T-helper 17 cell (primary cell): ENCODE data around the gene SEPTIN3. TPM values are rescaled to one million over a fixed set of nuclear protein-coding genes. Genes with fewer than 3 reads are reported as not detected.
A peak's percentile ranks its signal among the peaks of the same experiment; 100 is the strongest.

ENCODE experiments used
- ATAC-seq: fragments of 150-1000 bp; cut with Tn5 transposase; 2 replicates; pipeline ENCODE4 v1.10.0; 2021; ENCODE audit warnings: mild to moderate bottlenecking, moderate library complexity
- DNase-seq, 3 donors: peaks; one replicate each; pipeline versions ENCODE4 v3.0.0 to v3.0.0-alpha.2; 2020 to 2021
- H3K9me3 ChIP-seq: one replicate; pipeline ENCODE4 v1.7.0; 2013; ENCODE audit warnings: low read length, mild to moderate bottlenecking; ENCODE audit not compliant: control insufficient read depth, poor library complexity, severe bottlenecking
- H3K27ac Mint-ChIP-seq: one replicate; pipeline ENCODE4 v1.8.0; 2022; ENCODE audit warnings: mild to moderate bottlenecking, moderate library complexity, mixed read lengths
- H3K27me3 Mint-ChIP-seq: one replicate; pipeline ENCODE4 v1.8.0; 2022; ENCODE audit warnings: mixed read lengths
- H3K36me3 Mint-ChIP-seq: one replicate; pipeline ENCODE4 v1.8.0; 2022; ENCODE audit warnings: low read depth, mixed read lengths
- H3K4me1 Mint-ChIP-seq: one replicate; pipeline ENCODE4 v1.8.0; 2022; ENCODE audit warnings: mild to moderate bottlenecking, mixed read lengths
- H3K4me3 Mint-ChIP-seq: one replicate; pipeline ENCODE4 v1.8.0; 2022; ENCODE audit warnings: mild to moderate bottlenecking, moderate library complexity, mixed read lengths
- total RNA-seq, 4 donors: library from RNA in 2 of 4; stranded (reverse) in 2 of 4; gene quantifications; one replicate each; pipeline ENCODE4 v1.2.3 and lab custom pipeline; 2022 to 2026

Gene SEPTIN3
- total RNA-seq, 2 donors from 2014 or later: 0.42 TPM; not detected in 1

GRCh38 chr22:41996826-41997225, 27.6 kb downstream of the SEPTIN3 start:
- no peak for ATAC-seq
- Mint-ChIP-seq H3K27me3 (no peaks in the 10 kb centered on the region), H3K36me3 (no peaks in the 10 kb centered on the region), H3K4me1 (peaks cover 9% of the 10 kb centered on the region), H3K4me3 (no peak overlapping the region), H3K27ac (no peak overlapping the region)
- DNase-seq: no peak
- H3K9me3 ChIP-seq: no peaks in the 10 kb centered on the region

- no peaks in the 10 kb centered on the region for H3K9me3 ChIP-seq
- H3K27ac Mint-ChIP-seq: peak within 1 kb of the TSS; percentile 1
- H3K4me3 Mint-ChIP-seq: peak within 1 kb of the TSS; percentile 71
- DNase-seq (peak; percentile 80 to 84 (median 82)), ATAC-seq (peak; percentile 98)
- H3K27me3 Mint-ChIP-seq: no peaks in the 10 kb centered on the region
- peaks cover 9% of the 10 kb centered on the region for H3K4me1 Mint-ChIP-seq
- H3K36me3 Mint-ChIP-seq: peaks cover under 1% of the 10 kb centered on the region
Observed at GRCh38 chr22:41998361-41999261, 29.4 kb downstream of the SEPTIN3 start, which contains the start of gene WBP2NL. TSS of gene WBP2NL (plus strand) at chr22:41998788. CDS start at chr22:41998819, 31 bp downstream.

- ATAC-seq: no peak
Observed at GRCh38 chr22:42000466-42000865, 31.2 kb downstream of the SEPTIN3 start.

GRCh38 chr22:42001121-42001520, 31.9 kb downstream of the SEPTIN3 start:
- no peak for DNase-seq
- H3K4me1 Mint-ChIP-seq: peaks cover 7% of the 10 kb centered on the region
- peaks cover 2% of the 10 kb centered on the region for H3K9me3 ChIP-seq
- no peak overlapping the region for H3K4me3 Mint-ChIP-seq
- ATAC-seq: no peak
- H3K36me3 Mint-ChIP-seq: peaks cover 2% of the 10 kb centered on the region
- no peaks in the 10 kb centered on the region for H3K27me3 Mint-ChIP-seq
- H3K27ac Mint-ChIP-seq: no peak overlapping the region

More at GRCh38 chr22:42000466-42000865, 31.2 kb downstream of the SEPTIN3 start:
- peaks cover 9% of the 10 kb centered on the region for H3K4me1 Mint-ChIP-seq
- H3K9me3 ChIP-seq: no peaks in the 10 kb centered on the region
- H3K36me3 Mint-ChIP-seq: peaks cover 2% of the 10 kb centered on the region
- H3K27me3 Mint-ChIP-seq: no peaks in the 10 kb centered on the region
- no peak overlapping the region for H3K4me3 Mint-ChIP-seq
- DNase-seq: no peak
- no peak overlapping the region for H3K27ac Mint-ChIP-seq

GRCh38 chr22:42001706-42002105, 32.5 kb downstream of the SEPTIN3 start:
- Mint-ChIP-seq H3K36me3 (peaks cover 2% of the 10 kb centered on the region), H3K4me1 (peaks cover 7% of the 10 kb centered on the region), H3K4me3 (no peak overlapping the region), H3K27me3 (no peaks in the 10 kb centered on the region), H3K27ac (no peak overlapping the region)
- ATAC-seq (no peak), DNase-seq (no peak)
- H3K9me3 ChIP-seq: peaks cover 2% of the 10 kb centered on the region

- Mint-ChIP-seq H3K36me3 (peaks cover 2% of the 10 kb centered on the region), H3K4me1 (no peaks in the 10 kb centered on the region), H3K27me3 (no peaks in the 10 kb centered on the region), H3K4me3 (no peak overlapping the region), H3K27ac (no peak overlapping the region)
- peaks cover 8% of the 10 kb centered on the region for H3K9me3 ChIP-seq
- DNase-seq: no peak
- no peak for ATAC-seq
Observed at GRCh38 chr22:42007922-42008321, 38.7 kb downstream of the SEPTIN3 start.

- ATAC-seq: no peak
- peaks cover 7% of the 10 kb centered on the region for H3K9me3 ChIP-seq
- H3K4me3 Mint-ChIP-seq: no peak overlapping the region
- peaks cover 2% of the 10 kb centered on the region for H3K36me3 Mint-ChIP-seq
- H3K27ac Mint-ChIP-seq: no peak overlapping the region
- H3K4me1 Mint-ChIP-seq: peaks cover 3% of the 10 kb centered on the region
- DNase-seq: no peak
- peaks cover 8% of the 10 kb centered on the region for H3K27me3 Mint-ChIP-seq
Observed at GRCh38 chr22:42010778-42011177, 41.5 kb downstream of the SEPTIN3 start.

- ATAC-seq (no peak), DNase-seq (no peak)
- peaks cover 6% of the 10 kb centered on the region for H3K9me3 ChIP-seq
- Mint-ChIP-seq H3K27ac (no peak overlapping the region), H3K27me3 (peaks cover 26% of the 10 kb centered on the region), H3K36me3 (peaks cover 6% of the 10 kb centered on the region), H3K4me3 (no peak overlapping the region), H3K4me1 (peaks cover 7% of the 10 kb centered on the region)
Observed at GRCh38 chr22:42013385-42013784, 44.1 kb downstream of the SEPTIN3 start.

- H3K9me3 ChIP-seq: peaks cover 1% of the 10 kb centered on the region
- DNase-seq (no peak), ATAC-seq (no peak)
- peaks cover 6% of the 10 kb centered on the region for H3K36me3 Mint-ChIP-seq
- H3K27me3 Mint-ChIP-seq: peaks cover 29% of the 10 kb centered on the region
- H3K4me1 Mint-ChIP-seq: peaks cover 9% of the 10 kb centered on the region
- no peak overlapping the region for H3K27ac Mint-ChIP-seq
- H3K4me3 Mint-ChIP-seq: no peak overlapping the region
Observed at GRCh38 chr22:42016111-42016510, 46.9 kb downstream of the SEPTIN3 start.

GRCh38 chr22:42018224-42018623, 49.0 kb downstream of the SEPTIN3 start:
- Mint-ChIP-seq H3K27ac (no peak overlapping the region), H3K27me3 (peaks cover 29% of the 10 kb centered on the region), H3K4me3 (no peak overlapping the region), H3K36me3 (peaks cover 6% of the 10 kb centered on the region), H3K4me1 (peaks cover 17% of the 10 kb centered on the region)
- ATAC-seq (no peak), DNase-seq (no peak)
- no peaks in the 10 kb centered on the region for H3K9me3 ChIP-seq

Other genes with a start within 250 kb of the SEPTIN3 start
- gene CCDC134, start 168.8 kb upstream of the SEPTIN3 start, total RNA-seq: 10 to 100 TPM; 13.7 to 14.2 TPM
- 100 to 1,000 TPM; 102 to 106 TPM for gene SREBF2, start 136.3 kb upstream of the SEPTIN3 start, total RNA-seq
- 1 to 10 TPM in 1 of 2 donors, not detected in 1; 1.6 TPM for gene SHISA8, start 54.4 kb upstream of the SEPTIN3 start, total RNA-seq
- gene TNFRSF13C, start 42.6 kb upstream of the SEPTIN3 start, total RNA-seq: 10 to 100 TPM; 10.2 to 23.9 TPM
- 10 to 100 TPM; 26.9 to 28.3 TPM for gene CENPM, start 22.3 kb upstream of the SEPTIN3 start, total RNA-seq
- gene WBP2NL, start 29.3 kb downstream of the SEPTIN3 start, total RNA-seq: 1 to 10 TPM in 1 of 2 donors, under 1 TPM in 1; 0.91 to 1.7 TPM
- gene NAGA, start 101.4 kb downstream of the SEPTIN3 start, total RNA-seq: 10 to 100 TPM in 1 of 2 donors, 1 to 10 TPM in 1; 9.1 to 10.6 TPM
- 1 to 10 TPM in 1 of 2 donors, under 1 TPM in 1; 0.90 to 2.1 TPM for gene PHETA2, start 104.8 kb downstream of the SEPTIN3 start, total RNA-seq
- 10 to 100 TPM; 43.7 to 96.1 TPM for gene SMDT1, start 110.3 kb downstream of the SEPTIN3 start, total RNA-seq
- 10 to 100 TPM; 47.6 to 59.1 TPM for gene NDUFA6, start 121.3 kb downstream of the SEPTIN3 start, total RNA-seq
- gene CYP2D6, start 161.4 kb downstream of the SEPTIN3 start, total RNA-seq: 1 to 10 TPM; 5.9 to 9.6 TPM